Measurements from ENCODE around the gene FAM210B.

DNA sequence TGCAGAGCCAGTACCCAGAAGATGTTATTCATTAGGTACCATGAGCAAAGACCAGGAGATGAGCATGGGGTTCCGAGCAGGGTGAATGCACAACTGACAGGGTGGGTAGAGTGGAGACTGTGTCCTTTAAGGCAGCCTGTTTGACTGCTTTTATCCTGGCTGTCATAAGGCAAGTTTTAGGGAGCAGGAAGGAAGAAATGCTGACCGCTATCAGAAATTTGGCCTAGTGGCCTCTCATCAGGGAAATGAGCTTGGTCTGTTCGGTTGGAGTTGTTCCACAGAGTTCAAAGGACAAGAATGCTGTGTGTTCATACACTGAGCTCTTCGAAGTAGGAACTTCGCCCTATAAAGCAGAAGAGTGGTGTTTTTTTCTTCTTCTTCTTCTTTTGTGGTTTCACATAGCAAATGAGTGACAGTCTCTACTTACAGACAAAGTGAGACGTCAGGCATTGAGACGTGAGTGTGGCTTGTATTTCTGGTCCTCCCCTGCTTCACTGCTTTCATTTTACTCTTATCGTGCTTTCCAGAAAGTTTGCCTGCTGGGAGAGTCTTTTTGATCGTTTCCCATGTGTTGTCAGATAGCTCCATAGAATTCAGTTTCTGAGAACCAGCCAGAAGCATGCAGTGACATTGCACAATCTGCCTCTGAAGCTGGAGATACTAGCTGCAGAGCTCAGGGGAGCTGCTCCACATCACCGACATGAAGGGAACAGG is 53.1 kb downstream of the FAM210B start, which contains the start of gene CASS4:
- no peak for TF ChIP-seq EZH2phosphoT487 (IDR thresholded peaks at IDR 0.05; ENCODE audit: borderline replicate concordance, low read length)
- TF ChIP-seq, protein P1, sequence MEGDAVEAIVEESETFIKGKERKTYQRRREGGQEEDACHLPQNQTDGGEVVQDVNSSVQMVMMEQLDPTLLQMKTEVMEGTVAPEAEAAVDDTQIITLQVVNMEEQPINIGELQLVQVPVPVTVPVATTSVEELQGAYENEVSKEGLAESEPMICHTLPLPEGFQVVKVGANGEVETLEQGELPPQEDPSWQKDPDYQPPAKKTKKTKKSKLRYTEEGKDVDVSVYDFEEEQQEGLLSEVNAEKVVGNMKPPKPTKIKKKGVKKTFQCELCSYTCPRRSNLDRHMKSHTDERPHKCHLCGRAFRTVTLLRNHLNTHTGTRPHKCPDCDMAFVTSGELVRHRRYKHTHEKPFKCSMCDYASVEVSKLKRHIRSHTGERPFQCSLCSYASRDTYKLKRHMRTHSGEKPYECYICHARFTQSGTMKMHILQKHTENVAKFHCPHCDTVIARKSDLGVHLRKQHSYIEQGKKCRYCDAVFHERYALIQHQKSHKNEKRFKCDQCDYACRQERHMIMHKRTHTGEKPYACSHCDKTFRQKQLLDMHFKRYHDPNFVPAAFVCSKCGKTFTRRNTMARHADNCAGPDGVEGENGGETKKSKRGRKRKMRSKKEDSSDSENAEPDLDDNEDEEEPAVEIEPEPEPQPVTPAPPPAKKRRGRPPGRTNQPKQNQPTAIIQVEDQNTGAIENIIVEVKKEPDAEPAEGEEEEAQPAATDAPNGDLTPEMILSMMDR (conservative IDR thresholded peaks at IDR 0.05; ENCODE audit: low read depth, low read length) = no peak
